ENCODE measurements around the gene FAM50A. TPM values are rescaled to one million over a fixed set of nuclear protein-coding genes. Genes with fewer than 3 reads are reported as not detected.
A peak's percentile ranks its signal among the peaks of the same experiment; 100 is the strongest.

FAM50A gene
- total RNA-seq, 1 donor from 2014 or later: 68.8 TPM

GRCh38 chrX:154402622-154403127, 41.3 kb upstream of the FAM50A start:
- no peak for DNase-seq (ENCODE audit: low read depth, low spot score)
- peaks cover 23% of the 10 kb centered on the region for H3K36me3 Mint-ChIP-seq (ENCODE audit: low read depth)
- H3K9me3 Mint-ChIP-seq: peaks cover 6% of the 10 kb centered on the region
- H3K4me1 Mint-ChIP-seq: peaks cover 19% of the 10 kb centered on the region
- peaks cover 23% of the 10 kb centered on the region for H3K27me3 Mint-ChIP-seq (ENCODE audit: low read depth)
- TF ChIP-seq CTCF (conservative IDR thresholded peaks at IDR 0.05): no peak
- peak overlapping the region; percentile 96 for H3K4me3 Mint-ChIP-seq
- no peak overlapping the region for H3K27ac Mint-ChIP-seq (ENCODE audit: unreplicated experiment)

GRCh38 chrX:154403192-154403591, 40.7 kb upstream of the FAM50A start:
- Mint-ChIP-seq H3K36me3 (ENCODE audit: low read depth) (peaks cover 20% of the 10 kb centered on the region), H3K27ac (ENCODE audit: unreplicated experiment) (no peak overlapping the region), H3K27me3 (ENCODE audit: low read depth) (peaks cover 20% of the 10 kb centered on the region), H3K4me1 (peaks cover 15% of the 10 kb centered on the region), H3K4me3 (peak overlapping the region; percentile 70), H3K9me3 (peaks cover 3% of the 10 kb centered on the region)
- TF ChIP-seq CTCF (conservative IDR thresholded peaks at IDR 0.05): no peak
- no peak for DNase-seq (ENCODE audit: low read depth, low spot score)

- H3K27ac Mint-ChIP-seq (ENCODE audit: unreplicated experiment): no peak overlapping the region
- H3K4me3 Mint-ChIP-seq: peak overlapping the region; percentile 70
- no peak for DNase-seq (ENCODE audit: low read depth, low spot score)
- no peak for TF ChIP-seq CTCF (conservative IDR thresholded peaks at IDR 0.05)
- H3K4me1 Mint-ChIP-seq: peaks cover 16% of the 10 kb centered on the region
- H3K27me3 Mint-ChIP-seq (ENCODE audit: low read depth): peaks cover 15% of the 10 kb centered on the region
- peaks cover 16% of the 10 kb centered on the region for H3K36me3 Mint-ChIP-seq (ENCODE audit: low read depth)
- peaks cover 2% of the 10 kb centered on the region for H3K9me3 Mint-ChIP-seq
Measured at GRCh38 chrX:154403858-154404257, 40.1 kb upstream of the FAM50A start.

GRCh38 chrX:154404625-154405192, 39.2 kb upstream of the FAM50A start:
- no peak for TF ChIP-seq CTCF (conservative IDR thresholded peaks at IDR 0.05)
- Mint-ChIP-seq H3K4me3 (no peak overlapping the region), H3K9me3 (peaks cover 2% of the 10 kb centered on the region), H3K27ac (ENCODE audit: unreplicated experiment) (no peak overlapping the region), H3K4me1 (peaks cover 10% of the 10 kb centered on the region), H3K36me3 (ENCODE audit: low read depth) (peaks cover 10% of the 10 kb centered on the region), H3K27me3 (ENCODE audit: low read depth) (peaks cover 8% of the 10 kb centered on the region)
- no peak for DNase-seq (ENCODE audit: low read depth, low spot score)

GRCh38 chrX:154408659-154409221, 35.2 kb upstream of the FAM50A start:
- no peak overlapping the region for H3K27ac Mint-ChIP-seq (ENCODE audit: unreplicated experiment)
- peaks cover 13% of the 10 kb centered on the region for H3K4me1 Mint-ChIP-seq
- DNase-seq (ENCODE audit: low read depth, low spot score): no peak
- TF ChIP-seq CTCF (conservative IDR thresholded peaks at IDR 0.05): no peak
- H3K27me3 Mint-ChIP-seq (ENCODE audit: low read depth): no peaks in the 10 kb centered on the region
- H3K4me3 Mint-ChIP-seq: peak overlapping the region; percentile 34
- H3K9me3 Mint-ChIP-seq: peaks cover 2% of the 10 kb centered on the region
- peaks cover 8% of the 10 kb centered on the region for H3K36me3 Mint-ChIP-seq (ENCODE audit: low read depth)
